ENCODE results near the gene BCL6.

The BCL6 gene

DNA sequence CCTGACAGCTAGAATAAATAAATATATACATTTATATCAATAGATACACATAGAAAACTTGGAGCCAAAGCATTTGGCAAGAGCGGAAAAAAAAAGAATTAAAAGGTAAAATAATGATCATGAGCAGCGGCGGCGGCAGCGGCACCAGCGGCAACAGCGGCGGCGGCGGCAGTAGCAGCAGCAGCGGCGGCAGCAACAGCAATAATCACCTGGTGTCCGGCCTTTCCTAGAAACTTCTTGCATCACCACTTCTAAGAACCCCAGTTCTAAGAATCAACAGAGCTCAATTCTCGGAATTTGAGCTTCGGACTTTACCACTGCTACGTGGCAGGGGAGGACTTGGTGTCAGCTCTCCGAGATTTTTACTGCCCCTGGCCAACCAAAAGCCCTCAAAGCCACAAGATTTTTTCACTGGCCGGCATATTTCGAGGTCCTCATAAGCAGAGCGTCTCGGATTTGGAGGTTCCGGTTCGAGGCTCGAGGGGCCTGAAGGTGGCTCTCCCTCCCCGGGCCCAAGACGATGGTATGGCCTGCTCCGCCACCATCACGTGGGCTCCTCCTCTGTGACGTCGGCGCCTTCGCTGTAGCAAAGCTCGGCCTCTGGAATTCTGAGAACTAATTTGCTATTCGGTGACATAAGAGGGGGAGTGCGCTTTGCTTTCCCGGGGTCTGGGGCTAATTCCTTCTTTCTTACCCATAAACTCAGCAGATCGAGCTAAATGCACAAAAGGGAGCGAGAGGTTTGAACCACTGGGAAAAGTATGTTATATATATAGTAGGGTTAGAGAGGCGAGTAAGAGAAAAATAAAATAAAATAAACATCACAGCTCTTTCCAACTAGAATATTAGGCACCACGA is at the start of gene BCL6:
BCL6 (minus strand) TSS at position 268 of the 858 bp plus-strand sequence. CDS start 11,775 bp downstream, outside the sequence.
- TF ChIP-seq OSR1 (CRISPR knock-in tag; IDR thresholded peaks at IDR 0.05): no peak
- TF ChIP-seq, protein P1, sequence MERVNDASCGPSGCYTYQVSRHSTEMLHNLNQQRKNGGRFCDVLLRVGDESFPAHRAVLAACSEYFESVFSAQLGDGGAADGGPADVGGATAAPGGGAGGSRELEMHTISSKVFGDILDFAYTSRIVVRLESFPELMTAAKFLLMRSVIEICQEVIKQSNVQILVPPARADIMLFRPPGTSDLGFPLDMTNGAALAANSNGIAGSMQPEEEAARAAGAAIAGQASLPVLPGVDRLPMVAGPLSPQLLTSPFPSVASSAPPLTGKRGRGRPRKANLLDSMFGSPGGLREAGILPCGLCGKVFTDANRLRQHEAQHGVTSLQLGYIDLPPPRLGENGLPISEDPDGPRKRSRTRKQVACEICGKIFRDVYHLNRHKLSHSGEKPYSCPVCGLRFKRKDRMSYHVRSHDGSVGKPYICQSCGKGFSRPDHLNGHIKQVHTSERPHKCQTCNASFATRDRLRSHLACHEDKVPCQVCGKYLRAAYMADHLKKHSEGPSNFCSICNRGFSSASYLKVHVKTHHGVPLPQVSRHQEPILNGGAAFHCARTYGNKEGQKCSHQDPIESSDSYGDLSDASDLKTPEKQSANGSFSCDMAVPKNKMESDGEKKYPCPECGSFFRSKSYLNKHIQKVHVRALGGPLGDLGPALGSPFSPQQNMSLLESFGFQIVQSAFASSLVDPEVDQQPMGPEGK (CRISPR knock-in tag; IDR thresholded peaks at IDR 0.05; ENCODE audit: borderline replicate concordance): 0 out of 2 replicates have a peak, but pooled peaks have one; percentile 28
- peak; percentile 64 for ATAC-seq

DNA sequence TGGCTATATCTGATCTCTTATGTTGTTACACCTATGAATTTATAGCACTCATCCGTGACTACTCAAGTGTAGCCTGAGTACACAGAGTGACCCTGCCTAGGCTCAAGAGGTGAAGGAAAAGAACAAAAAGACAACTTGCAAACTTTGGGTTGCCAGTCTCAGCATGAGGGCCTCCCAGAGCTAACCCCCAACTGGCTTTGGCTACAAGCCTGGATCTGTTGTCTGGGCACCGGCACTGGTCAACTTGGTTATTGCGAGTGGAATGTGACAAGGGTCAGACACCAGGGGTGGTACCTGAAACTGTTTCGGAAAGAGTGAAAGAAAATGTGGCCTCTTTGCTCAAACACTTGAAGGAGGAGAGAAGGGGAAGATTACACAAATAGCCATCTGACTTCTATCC is 49.5 kb upstream of the BCL6 start:
- TF ChIP-seq PPARA (CRISPR knock-in tag; IDR thresholded peaks at IDR 0.05; ENCODE audit: borderline replicate concordance): no peak
- TF ChIP-seq, protein P2, sequence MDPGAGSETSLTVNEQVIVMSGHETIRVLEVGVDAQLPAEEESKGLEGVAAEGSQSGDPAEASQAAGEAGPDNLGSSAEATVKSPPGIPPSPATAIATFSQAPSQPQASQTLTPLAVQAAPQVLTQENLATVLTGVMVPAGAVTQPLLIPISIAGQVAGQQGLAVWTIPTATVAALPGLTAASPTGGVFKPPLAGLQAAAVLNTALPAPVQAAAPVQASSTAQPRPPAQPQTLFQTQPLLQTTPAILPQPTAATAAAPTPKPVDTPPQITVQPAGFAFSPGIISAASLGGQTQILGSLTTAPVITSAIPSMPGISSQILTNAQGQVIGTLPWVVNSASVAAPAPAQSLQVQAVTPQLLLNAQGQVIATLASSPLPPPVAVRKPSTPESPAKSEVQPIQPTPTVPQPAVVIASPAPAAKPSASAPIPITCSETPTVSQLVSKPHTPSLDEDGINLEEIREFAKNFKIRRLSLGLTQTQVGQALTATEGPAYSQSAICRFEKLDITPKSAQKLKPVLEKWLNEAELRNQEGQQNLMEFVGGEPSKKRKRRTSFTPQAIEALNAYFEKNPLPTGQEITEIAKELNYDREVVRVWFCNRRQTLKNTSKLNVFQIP (CRISPR knock-in tag; IDR thresholded peaks at IDR 0.05; ENCODE audit: borderline replicate concordance, low read depth): no peak
- TF ChIP-seq ZNF565 (CRISPR knock-in tag; conservative IDR thresholded peaks at IDR 0.05; ENCODE audit: low read depth): no peak
- TF ChIP-seq, protein P3, sequence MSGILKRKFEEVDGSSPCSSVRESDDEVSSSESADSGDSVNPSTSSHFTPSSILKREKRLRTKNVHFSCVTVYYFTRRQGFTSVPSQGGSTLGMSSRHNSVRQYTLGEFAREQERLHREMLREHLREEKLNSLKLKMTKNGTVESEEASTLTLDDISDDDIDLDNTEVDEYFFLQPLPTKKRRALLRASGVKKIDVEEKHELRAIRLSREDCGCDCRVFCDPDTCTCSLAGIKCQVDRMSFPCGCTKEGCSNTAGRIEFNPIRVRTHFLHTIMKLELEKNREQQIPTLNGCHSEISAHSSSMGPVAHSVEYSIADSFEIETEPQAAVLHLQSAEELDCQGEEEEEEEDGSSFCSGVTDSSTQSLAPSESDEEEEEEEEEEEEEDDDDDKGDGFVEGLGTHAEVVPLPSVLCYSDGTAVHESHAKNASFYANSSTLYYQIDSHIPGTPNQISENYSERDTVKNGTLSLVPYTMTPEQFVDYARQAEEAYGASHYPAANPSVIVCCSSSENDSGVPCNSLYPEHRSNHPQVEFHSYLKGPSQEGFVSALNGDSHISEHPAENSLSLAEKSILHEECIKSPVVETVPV (CRISPR knock-in tag; IDR thresholded peaks at IDR 0.05): no peak
- TF ChIP-seq, protein P4, sequence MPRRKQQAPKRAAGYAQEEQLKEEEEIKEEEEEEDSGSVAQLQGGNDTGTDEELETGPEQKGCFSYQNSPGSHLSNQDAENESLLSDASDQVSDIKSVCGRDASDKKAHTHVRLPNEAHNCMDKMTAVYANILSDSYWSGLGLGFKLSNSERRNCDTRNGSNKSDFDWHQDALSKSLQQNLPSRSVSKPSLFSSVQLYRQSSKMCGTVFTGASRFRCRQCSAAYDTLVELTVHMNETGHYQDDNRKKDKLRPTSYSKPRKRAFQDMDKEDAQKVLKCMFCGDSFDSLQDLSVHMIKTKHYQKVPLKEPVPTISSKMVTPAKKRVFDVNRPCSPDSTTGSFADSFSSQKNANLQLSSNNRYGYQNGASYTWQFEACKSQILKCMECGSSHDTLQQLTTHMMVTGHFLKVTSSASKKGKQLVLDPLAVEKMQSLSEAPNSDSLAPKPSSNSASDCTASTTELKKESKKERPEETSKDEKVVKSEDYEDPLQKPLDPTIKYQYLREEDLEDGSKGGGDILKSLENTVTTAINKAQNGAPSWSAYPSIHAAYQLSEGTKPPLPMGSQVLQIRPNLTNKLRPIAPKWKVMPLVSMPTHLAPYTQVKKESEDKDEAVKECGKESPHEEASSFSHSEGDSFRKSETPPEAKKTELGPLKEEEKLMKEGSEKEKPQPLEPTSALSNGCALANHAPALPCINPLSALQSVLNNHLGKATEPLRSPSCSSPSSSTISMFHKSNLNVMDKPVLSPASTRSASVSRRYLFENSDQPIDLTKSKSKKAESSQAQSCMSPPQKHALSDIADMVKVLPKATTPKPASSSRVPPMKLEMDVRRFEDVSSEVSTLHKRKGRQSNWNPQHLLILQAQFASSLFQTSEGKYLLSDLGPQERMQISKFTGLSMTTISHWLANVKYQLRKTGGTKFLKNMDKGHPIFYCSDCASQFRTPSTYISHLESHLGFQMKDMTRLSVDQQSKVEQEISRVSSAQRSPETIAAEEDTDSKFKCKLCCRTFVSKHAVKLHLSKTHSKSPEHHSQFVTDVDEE (CRISPR knock-in tag; IDR thresholded peaks at IDR 0.05): no peak
- no peak for TF ChIP-seq GLIS3 (CRISPR knock-in tag; IDR thresholded peaks at IDR 0.05)
- TF ChIP-seq ESRRG (CRISPR knock-in tag; IDR thresholded peaks at IDR 0.05): no peak
- no peak for TF ChIP-seq RARB (CRISPR knock-in tag; IDR thresholded peaks at IDR 0.05)
- no peak for TF ChIP-seq ARNTL (CRISPR knock-in tag; IDR thresholded peaks at IDR 0.05; ENCODE audit: borderline replicate concordance, low read depth)
- no peak for TF ChIP-seq ZNF70 (CRISPR knock-in tag; IDR thresholded peaks at IDR 0.05)
- TF ChIP-seq TOX (CRISPR knock-in tag; IDR thresholded peaks at IDR 0.05; ENCODE audit: borderline replicate concordance): no peak
- no peak for TF ChIP-seq SNAI2 (CRISPR knock-in tag; IDR thresholded peaks at IDR 0.05)
- TF ChIP-seq ZNF8 (CRISPR knock-in tag; IDR thresholded peaks at IDR 0.05): no peak
- TF ChIP-seq, protein P5, sequence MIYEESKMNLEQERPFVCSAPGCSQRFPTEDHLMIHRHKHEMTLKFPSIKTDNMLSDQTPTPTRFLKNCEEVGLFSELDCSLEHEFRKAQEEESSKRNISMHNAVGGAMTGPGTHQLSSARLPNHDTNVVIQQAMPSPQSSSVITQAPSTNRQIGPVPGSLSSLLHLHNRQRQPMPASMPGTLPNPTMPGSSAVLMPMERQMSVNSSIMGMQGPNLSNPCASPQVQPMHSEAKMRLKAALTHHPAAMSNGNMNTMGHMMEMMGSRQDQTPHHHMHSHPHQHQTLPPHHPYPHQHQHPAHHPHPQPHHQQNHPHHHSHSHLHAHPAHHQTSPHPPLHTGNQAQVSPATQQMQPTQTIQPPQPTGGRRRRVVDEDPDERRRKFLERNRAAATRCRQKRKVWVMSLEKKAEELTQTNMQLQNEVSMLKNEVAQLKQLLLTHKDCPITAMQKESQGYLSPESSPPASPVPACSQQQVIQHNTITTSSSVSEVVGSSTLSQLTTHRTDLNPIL (CRISPR knock-in tag; IDR thresholded peaks at IDR 0.05; ENCODE audit: low read depth): no peak
- TF ChIP-seq BACH2 (CRISPR knock-in tag; IDR thresholded peaks at IDR 0.05; ENCODE audit: borderline replicate concordance): no peak
- TF ChIP-seq ZFP3 (CRISPR knock-in tag; IDR thresholded peaks at IDR 0.05): no peak
- TF ChIP-seq OSR1 (CRISPR knock-in tag; IDR thresholded peaks at IDR 0.05): no peak
- no peak for ATAC-seq

DNA sequence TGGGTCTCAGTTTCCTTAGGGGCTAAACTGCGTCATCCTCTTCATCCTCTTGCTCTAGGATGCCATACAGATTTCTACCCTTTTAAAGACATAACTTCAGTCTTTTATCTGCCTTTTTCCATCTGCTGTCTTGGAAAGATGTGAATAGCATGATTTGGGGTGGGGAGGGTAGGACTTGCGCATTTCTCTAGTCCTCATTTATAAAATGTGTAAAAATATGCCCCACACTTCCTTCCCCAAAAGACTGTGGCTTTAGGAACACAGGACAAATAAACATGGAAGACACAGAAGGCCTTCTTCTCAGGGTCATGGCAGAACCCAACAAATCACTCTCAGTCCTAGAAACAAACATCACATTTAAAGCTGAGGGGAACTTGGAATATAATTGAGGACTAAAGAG is 48.4 kb upstream of the BCL6 start:
- TF ChIP-seq, protein P4 (CRISPR knock-in tag; IDR thresholded peaks at IDR 0.05): no peak
- TF ChIP-seq, protein P1 (CRISPR knock-in tag; IDR thresholded peaks at IDR 0.05; ENCODE audit: borderline replicate concordance): no peak
- TF ChIP-seq ZNF70 (CRISPR knock-in tag; IDR thresholded peaks at IDR 0.05) (no peak), ZFP3 (CRISPR knock-in tag; IDR thresholded peaks at IDR 0.05) (no peak), RARB (CRISPR knock-in tag; IDR thresholded peaks at IDR 0.05) (no peak), OSR1 (CRISPR knock-in tag; IDR thresholded peaks at IDR 0.05) (no peak), TCF4 (CRISPR knock-in tag; IDR thresholded peaks at IDR 0.05; ENCODE audit: borderline replicate concordance) (no peak)

More for the DNA sequence above, 48.4 kb upstream of the BCL6 start:
- ATAC-seq: no peak
